ENCODE measurements around the gene RNF208.

DNA sequence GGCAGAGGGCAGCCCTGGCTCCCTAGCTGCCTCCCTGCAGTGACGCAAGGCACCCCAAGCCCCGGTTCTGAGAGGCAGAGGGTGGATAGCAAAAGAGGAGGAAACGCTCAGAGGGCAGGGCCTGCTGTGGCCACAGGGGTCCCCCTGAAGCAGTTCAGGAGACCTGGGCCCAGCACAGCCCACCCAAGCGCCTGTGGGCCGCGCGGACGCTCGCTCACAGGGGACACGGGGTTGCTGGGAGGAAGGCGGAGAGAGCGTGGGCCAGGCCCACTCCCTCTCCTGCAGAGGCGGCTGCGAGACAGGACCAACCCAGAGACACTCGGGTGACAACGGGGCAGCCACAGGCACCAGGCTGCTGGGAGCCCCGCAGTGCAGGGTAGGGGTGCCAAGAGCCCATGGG lies 42.3 kb downstream of the RNF208 start:
- no peak for TF ChIP-seq POLR2A (IDR thresholded peaks at IDR 0.05; ENCODE audit: low read depth, low read length)
- TF ChIP-seq POLR2AphosphoS5 (IDR thresholded peaks at IDR 0.05; ENCODE audit: low read depth, low read length): no peak
